H1 (cell line): ENCODE measurements around the gene MEF2B. TPM values are rescaled to one million over a fixed set of nuclear protein-coding genes. Genes with fewer than 3 reads are reported as not detected.

Experiments
- CTCF ChIA-PET: fragments of 300-600 bp; sonication (Branson Sonifier 250); formaldehyde crosslinking; loops from one replicate; lab custom pipeline; 2021; ENCODE audit not compliant: partially characterized antibody; lab: Charles Lee
- POLR2A ChIA-PET: fragments of 300-600 bp; sonication (Branson Sonifier 250); formaldehyde crosslinking; loops from one replicate; lab custom pipeline; 2021; ENCODE audit warnings: inconsistent platforms; ENCODE audit not compliant: partially characterized antibody; lab: Charles Lee
- DNase-seq, 2 experiments: peaks; one replicate each; pipeline versions ENCODE4 v3.0.0 to v3.0.0-alpha.2; 2010 to 2022; ENCODE audit warnings: low spot score in 2 of 2, low read depth in 1 of 2, mixed read lengths in 1 of 2
- FAIRE-seq: peaks from 2 replicates; lab custom pipeline; 2011; peaks lifted over from hg19 to GRCh38; lab: Jason Lieb, UNC
- H2AFZ ChIP-seq: 2 replicates; pipeline ENCODE4 v1.8.1; 2012; ENCODE audit warnings: low read length, inconsistent platforms
- H2AK5ac ChIP-seq: 2 replicates; pipeline ENCODE4 v1.6.1; 2013; ENCODE audit warnings: low read depth, low read length
- H2BK120ac ChIP-seq: replicated peaks from 2 replicates; pipeline ENCODE3; 2013; ENCODE audit warnings: low read depth, low read length, inconsistent platforms
- H2BK12ac ChIP-seq: 2 replicates; pipeline ENCODE4 v1.6.1; 2013; ENCODE audit warnings: low read depth, low read length
- H2BK15ac ChIP-seq: 2 replicates; pipeline ENCODE4 v1.6.1; 2013; ENCODE audit warnings: low read length
- H2BK20ac ChIP-seq: 2 replicates; pipeline ENCODE4 v1.6.1; 2013; ENCODE audit warnings: low read length
- H2BK5ac ChIP-seq: 2 replicates; pipeline ENCODE4 v1.6.1; 2013; ENCODE audit warnings: low read depth, low read length
- H3K14ac ChIP-seq: 2 replicates; pipeline ENCODE4 v1.6.1; 2013; ENCODE audit warnings: inconsistent platforms; ENCODE audit not compliant: insufficient read length
- H3K18ac ChIP-seq: 2 replicates; pipeline ENCODE4 v1.6.1; 2013; ENCODE audit warnings: low read length; ENCODE audit errors: extremely low read depth
- H3K23ac ChIP-seq: 2 replicates; pipeline ENCODE4 v1.6.1; 2013; ENCODE audit warnings: inconsistent platforms; ENCODE audit not compliant: insufficient read length
- H3K23me2 ChIP-seq: 2 replicates; pipeline ENCODE4 v1.6.1; 2013; ENCODE audit warnings: low read depth, low read length
- H3K27ac ChIP-seq: 2 replicates; pipeline ENCODE4 v1.6.1; 2011; ENCODE audit warnings: low read depth, low read length, inconsistent platforms
- H3K27me3 ChIP-seq, 4 experiments: replicated peaks in 1 of 4; 1 replicate in 1 of 4; 2 replicates in 3 of 4; pipeline versions ENCODE4 v1.6.1 to v1.8.1; 2011 to 2013; ENCODE audit warnings: low read length in 3 of 4, mild to moderate bottlenecking in 3 of 4, inconsistent platforms in 2 of 4, mixed read lengths in 2 of 4, moderate library complexity in 1 of 4; ENCODE audit not compliant: control insufficient read depth in 3 of 4, insufficient read depth in 3 of 4; ENCODE audit errors: extremely low read depth in 1 of 4
- H3K36me3 ChIP-seq, 4 experiments: 2 replicates each; pipeline versions ENCODE4 v1.6.1 to v1.8.1; 2011 to 2013; ENCODE audit warnings: mild to moderate bottlenecking in 4 of 4, low read length in 3 of 4, moderate library complexity in 2 of 4, control low read depth in 1 of 4, inconsistent platforms in 1 of 4; ENCODE audit not compliant: insufficient read depth in 4 of 4, control insufficient read depth in 2 of 4
- H3K4ac ChIP-seq: replicated peaks from 2 replicates; pipeline ENCODE3; 2013; ENCODE audit warnings: low read length, low read depth, mixed read lengths, inconsistent platforms; ENCODE audit not compliant: insufficient read length
- H3K4me1 ChIP-seq, 4 experiments: replicated peaks in 1 of 4; 1 replicate in 1 of 4; 2 replicates in 3 of 4; pipeline versions ENCODE4 v1.6.1 to v1.8.1; 2011 to 2013; ENCODE audit warnings: low read length in 3 of 4, inconsistent platforms in 2 of 4, mixed read lengths in 1 of 4; ENCODE audit not compliant: insufficient read depth in 4 of 4, control insufficient read depth in 3 of 4
- H3K4me2 ChIP-seq, 2 experiments: 2 replicates each; pipeline versions ENCODE4 v1.6.1 to v1.8.1; 2011 to 2013; ENCODE audit warnings: low read depth in 2 of 2, low read length in 2 of 2, control low read depth in 1 of 2, inconsistent platforms in 1 of 2, mild to moderate bottlenecking in 1 of 2; ENCODE audit not compliant: insufficient read depth in 1 of 2
- H3K4me3 ChIP-seq, 4 experiments: fragments of 200-600, 300-600 bp in 1 of 4; sonication (generic), shearing (Covaris generic), sonication (Bioruptor Twin) in 1 of 4; 2 replicates each; pipeline versions ENCODE4 v1.5.1 to v1.8.1; 2011 to 2016; ENCODE audit warnings: low read length in 4 of 4, low read depth in 3 of 4, control low read depth in 2 of 4, inconsistent platforms in 2 of 4, mild to moderate bottlenecking in 2 of 4, mixed read lengths in 1 of 4, moderate library complexity in 1 of 4; ENCODE audit not compliant: insufficient read depth in 2 of 4; ENCODE audit errors: extremely low read depth in 1 of 4
- H3K56ac ChIP-seq: replicated peaks from 2 replicates; pipeline ENCODE3; 2013; ENCODE audit warnings: low read depth, mild to moderate bottlenecking, mixed read lengths, low read length, inconsistent platforms; ENCODE audit not compliant: insufficient read length
- H3K79me1 ChIP-seq: 2 replicates; pipeline ENCODE4 v1.6.1; 2013; ENCODE audit warnings: low read depth, low read length, control low read depth
- H3K79me2 ChIP-seq, 2 experiments: 2 replicates each; pipeline versions ENCODE4 v1.6.1 to v1.8.1; 2012 to 2013; ENCODE audit warnings: low read length in 2 of 2, mild to moderate bottlenecking in 2 of 2, inconsistent platforms in 1 of 2; ENCODE audit not compliant: insufficient read depth in 2 of 2, control insufficient read depth in 1 of 2
- H3K9ac ChIP-seq, 4 experiments: replicated peaks in 1 of 4; 1 replicate in 1 of 4; 2 replicates in 3 of 4; pipeline versions ENCODE4 v1.6.1 to v1.8.1; 2011 to 2013; ENCODE audit warnings: low read depth in 3 of 4, low read length in 3 of 4, control low read depth in 2 of 4, mild to moderate bottlenecking in 2 of 4, moderate library complexity in 2 of 4, inconsistent platforms in 1 of 4; ENCODE audit errors: extremely low read depth in 1 of 4
- H3K9me3 ChIP-seq, 2 experiments: 2 replicates each; pipeline versions ENCODE4 v1.6.1 to v1.8.1; 2012 to 2013; ENCODE audit warnings: mild to moderate bottlenecking in 2 of 2, moderate library complexity in 2 of 2, control low read depth in 1 of 2, inconsistent platforms in 1 of 2, low read depth in 1 of 2, low read length in 1 of 2, mixed read lengths in 1 of 2; ENCODE audit not compliant: insufficient read depth in 2 of 2
- H4K20me1 ChIP-seq, 2 experiments: replicated peaks in 1 of 2; 2 replicates each; pipeline versions ENCODE3 to v1.8.1; 2011 to 2013; ENCODE audit warnings: inconsistent platforms in 2 of 2, low read length in 2 of 2, mild to moderate bottlenecking in 1 of 2; ENCODE audit not compliant: insufficient read depth in 2 of 2, control insufficient read depth in 1 of 2
- H4K5ac ChIP-seq: 2 replicates; pipeline ENCODE4 v1.6.1; 2013; ENCODE audit warnings: low read length, low read depth, mixed read lengths, inconsistent platforms; ENCODE audit not compliant: insufficient read length
- H4K8ac ChIP-seq: 2 replicates; pipeline ENCODE4 v1.8.0; 2013; ENCODE audit warnings: mild to moderate bottlenecking, moderate library complexity, low read length, inconsistent platforms; ENCODE audit not compliant: insufficient read depth; ENCODE audit errors: extremely low read depth
- H4K91ac ChIP-seq: replicated peaks from 2 replicates; pipeline ENCODE3; 2013; ENCODE audit warnings: low read length, mixed read lengths, inconsistent platforms; ENCODE audit not compliant: insufficient read length
- CEBPB ChIP-seq: IDR thresholded peaks from 2 replicates; pipeline ENCODE4 v1.6.1; 2012; ENCODE audit warnings: low read depth, low read length
- MAFK ChIP-seq: IDR thresholded peaks from 2 replicates; pipeline ENCODE4 v1.6.1; 2012; ENCODE audit warnings: low read depth, mild to moderate bottlenecking, improper control_type of control experiment, low read length
- MAX ChIP-seq: IDR thresholded peaks from 2 replicates; pipeline ENCODE4 v1.6.1; 2012; ENCODE audit warnings: inconsistent platforms
- WGBS, 2 experiments: shearing (Covaris generic) in 1 of 2; methylation state at CpG; one replicate each; pipeline versions ENCODE4 v1.1.6 to v1.1.7; 2013 to 2015; ENCODE audit warnings: low lambda C conversion rate in 2 of 2, mixed read lengths in 2 of 2, inconsistent platforms in 1 of 2, low coverage in 1 of 2, missing lambda C conversion rate in 1 of 2; ENCODE audit not compliant: insufficient replicate concordance in 2 of 2, insufficient coverage in 1 of 2, insufficient read length in 1 of 2; ENCODE audit errors: extremely low coverage in 1 of 2, missing lambda C conversion rate in 1 of 2; 5-methylcytosine and 5-hydroxymethylcytosine counted together
- polyA plus RNA-seq, 7 experiments: library from polyadenylated mRNA; depleted of rRNA in 3 of 7; stranded (reverse) in 5 of 7; unstranded in 2 of 7; fragments of >200 nt in 5 of 7; fragments of 200-250 nt in 2 of 7; gene quantifications; 1 replicate in 5 of 7; 2 replicates in 1 of 7; 4 replicates in 1 of 7; pipeline versions ENCODE4 v1.2.1 to v1.2.3, GENCODE V29; 2011 to 2013; ENCODE audit warnings: missing spikeins in 2 of 7, mixed read lengths in 2 of 7
- total RNA-seq: library from RNA; stranded (reverse); fragmentation: NEBNext Ultra II Directional; extraction: Animal tissue kit (Norgen Biotek cat#: 25700); gene quantifications from 2 replicates; pipeline ENCODE4 v1.2.1, GENCODE V29; 2021

The MEF2B gene
- total and polyA plus RNA-seq, 2 of the 8 experiments (the other 6 are each of a cell fraction or from before 2014, with no cell fraction given): 2.8 to 3.7 TPM

- 0 out of 2 replicates have a peak overlapping the region, but pooled peaks have one; percentile 11 for H2BK12ac ChIP-seq
- no peak for TF ChIP-seq MAFK
- TF ChIP-seq CEBPB: peak; percentile 85
- TF ChIP-seq MAX: no peak
- TF ChIP-seq, all 59 proteins: peak for 1
- H3K79me1 ChIP-seq: no peaks in the 10 kb centered on the region
- no peak overlapping the region for H2BK15ac ChIP-seq
- no peak overlapping the region for H3K4me3 ChIP-seq
- no peak overlapping the region for H3K23ac ChIP-seq
- FAIRE-seq (no peak), DNase-seq (no peak)
- H3K9me3 ChIP-seq: no peaks in the 10 kb centered on the region
- H2BK20ac ChIP-seq: no peak overlapping the region
- H4K20me1 ChIP-seq: peaks cover 0 to 12% of the 10 kb centered on the region in 2 experiments
- H3K23me2 ChIP-seq: peaks cover 7% of the 10 kb centered on the region; the same call in 1 of the 2 replicates
- CTCF ChIA-PET: interaction anchor here (1.4 to 7.1 kb wide), 4 partner anchors 13 to 120 kb away, joined by 5 to 109 read pairs (median 53); no protein-coding TSS in a partner anchor
- no peak overlapping the region for H3K27ac ChIP-seq
- peak overlapping the region; percentile 11 to 21; a peak in 2 of 4 replicates for H3K4me2 ChIP-seq
- no peak overlapping the region for H2BK120ac ChIP-seq
- no peak overlapping the region for H3K14ac ChIP-seq
- no peak overlapping the region; the same call in 1 of the 2 replicates for H3K18ac ChIP-seq
- POLR2A ChIA-PET: interaction anchor here (1.8 to 11.8 kb wide), 4 partner anchors 9 to 25 kb away, joined by 6 to 133 read pairs (median 14); partner anchors contain the start of gene BORCS8
- no peak overlapping the region for H3K56ac ChIP-seq
- H3K79me2 ChIP-seq: no peaks in the 10 kb centered on the region
- H3K27me3 ChIP-seq: peaks cover 2 to 16% (median 11%) of the 10 kb centered on the region in 4 experiments
- peak overlapping the region; percentile 82; the same call in 1 of the 2 replicates for H2AK5ac ChIP-seq
- H4K91ac ChIP-seq: no peak overlapping the region
- H4K5ac ChIP-seq: peak overlapping the region; percentile 41
- H4K8ac ChIP-seq: peak overlapping the region; percentile 62; the same call in 1 of the 2 replicates
- H3K9ac ChIP-seq: no peak overlapping the region
- no peaks in the 10 kb centered on the region; a peak in 1 of 8 replicates for H3K36me3 ChIP-seq
- no peak overlapping the region for H3K4ac ChIP-seq
- no peak overlapping the region for H2AFZ ChIP-seq
- H3K4me1 ChIP-seq: peaks cover 0 to 23% (median 11%) of the 10 kb centered on the region in 4 experiments; a peak in 6 of 7 replicates
- no peak overlapping the region for H2BK5ac ChIP-seq
- WGBS, 2 experiments: 65% methylated on average over 3 of the region's 8 CpGs; no CpG with 5 or more reads in 1 of the 2 experiments
Observed at GRCh38 chr19:19171821-19172532, 1.9 kb upstream of the MEF2B start.
